ENCODE data around the gene SORCS1.

DNA sequence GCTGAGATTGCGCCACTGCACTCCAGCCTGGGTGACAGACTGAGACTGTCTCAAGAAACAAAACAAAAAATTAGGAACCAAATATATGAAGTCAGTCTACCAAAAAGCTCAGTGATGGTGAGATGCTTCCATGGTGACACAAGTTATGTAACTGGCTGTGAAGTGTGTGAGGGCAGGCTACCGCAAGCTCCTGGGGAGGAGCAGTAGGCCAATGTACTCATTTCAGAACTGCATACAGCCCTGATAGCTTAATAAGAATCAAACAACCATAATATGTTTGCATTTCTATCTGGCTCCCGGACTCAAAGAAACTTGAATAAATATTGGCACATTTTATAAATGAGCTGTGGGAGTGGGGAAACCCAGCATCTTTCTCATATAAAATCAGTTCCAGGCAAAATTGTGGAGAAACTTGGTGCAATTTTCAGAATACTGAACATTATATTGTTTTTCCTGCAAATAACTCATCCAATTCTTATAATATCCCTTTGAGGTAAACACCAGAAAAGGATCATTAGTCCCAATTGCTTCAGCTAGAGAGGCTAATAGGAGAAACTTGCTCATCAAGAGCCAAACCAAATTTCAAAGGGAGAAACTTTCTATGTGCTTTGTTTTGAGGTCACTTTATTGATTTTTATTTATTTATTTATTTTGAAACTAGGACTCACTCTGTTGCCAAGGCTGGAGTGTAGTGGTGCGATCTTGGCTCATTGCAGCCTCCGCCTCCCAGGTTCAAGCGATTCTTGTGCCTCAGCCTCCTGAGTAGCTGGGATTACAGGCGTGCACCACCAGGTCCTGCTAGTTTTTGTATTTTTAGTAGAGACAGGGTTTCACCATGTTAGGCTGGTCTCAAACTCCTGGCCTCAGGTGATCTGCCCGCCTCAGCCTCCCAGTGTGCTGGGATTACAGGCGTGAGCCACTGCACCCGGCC is 127.0 kb downstream of the SORCS1 start:
- TF ChIP-seq, protein P1, sequence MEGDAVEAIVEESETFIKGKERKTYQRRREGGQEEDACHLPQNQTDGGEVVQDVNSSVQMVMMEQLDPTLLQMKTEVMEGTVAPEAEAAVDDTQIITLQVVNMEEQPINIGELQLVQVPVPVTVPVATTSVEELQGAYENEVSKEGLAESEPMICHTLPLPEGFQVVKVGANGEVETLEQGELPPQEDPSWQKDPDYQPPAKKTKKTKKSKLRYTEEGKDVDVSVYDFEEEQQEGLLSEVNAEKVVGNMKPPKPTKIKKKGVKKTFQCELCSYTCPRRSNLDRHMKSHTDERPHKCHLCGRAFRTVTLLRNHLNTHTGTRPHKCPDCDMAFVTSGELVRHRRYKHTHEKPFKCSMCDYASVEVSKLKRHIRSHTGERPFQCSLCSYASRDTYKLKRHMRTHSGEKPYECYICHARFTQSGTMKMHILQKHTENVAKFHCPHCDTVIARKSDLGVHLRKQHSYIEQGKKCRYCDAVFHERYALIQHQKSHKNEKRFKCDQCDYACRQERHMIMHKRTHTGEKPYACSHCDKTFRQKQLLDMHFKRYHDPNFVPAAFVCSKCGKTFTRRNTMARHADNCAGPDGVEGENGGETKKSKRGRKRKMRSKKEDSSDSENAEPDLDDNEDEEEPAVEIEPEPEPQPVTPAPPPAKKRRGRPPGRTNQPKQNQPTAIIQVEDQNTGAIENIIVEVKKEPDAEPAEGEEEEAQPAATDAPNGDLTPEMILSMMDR (IDR thresholded peaks at IDR 0.05; ENCODE audit: poor library complexity): no peak
- no peak for TF ChIP-seq EZH2 (IDR thresholded peaks at IDR 0.05; ENCODE audit: borderline replicate concordance)
